CD4-positive, alpha-beta T cell treated with Interferon gamma for 1 hour (primary cell): Measurements from ENCODE around the gene ELF2.
"Not testable (repeated sequence)": the region's sequence is repeated elsewhere in the genome, so short reads cannot be mapped to it uniquely, and the experiment has no call there.

Experiments
- DNase-seq: peaks from one replicate; pipeline ENCODE4 v3.0.0-alpha.2; 2020

The ELF2 gene

GRCh38 chr4:139137763-139138162, 39.3 kb downstream of the ELF2 start:
- no peak for DNase-seq

GRCh38 chr4:139134403-139134802, 42.6 kb downstream of the ELF2 start:
- DNase-seq = no peak

GRCh38 chr4:139131209-139131870, 45.7 kb downstream of the ELF2 start:
- DNase-seq = no peak

- DNase-seq = no peak
Measured at GRCh38 chr4:139129206-139129605, 47.8 kb downstream of the ELF2 start.

GRCh38 chr4:139126898-139127297, 50.1 kb downstream of the ELF2 start:
- DNase-seq = no peak

DNA sequence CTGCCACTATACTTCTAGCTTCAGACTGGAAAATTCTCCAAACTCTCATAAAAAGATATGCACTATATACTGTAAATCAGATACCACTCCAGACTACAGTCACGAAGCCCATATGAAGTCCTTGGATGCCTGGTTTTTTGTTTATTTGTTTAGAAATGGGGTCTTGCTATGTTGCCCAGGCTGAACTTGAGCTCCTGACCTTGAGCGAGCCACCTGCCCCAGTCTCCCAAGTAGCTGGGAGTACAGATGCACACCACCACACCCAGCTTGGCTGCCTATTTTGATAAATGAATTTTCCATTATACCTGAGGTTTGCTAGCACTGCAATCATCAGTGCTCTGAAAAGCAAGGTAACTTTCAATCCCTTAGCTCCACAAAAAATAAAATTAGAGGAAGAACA, 53.1 kb downstream of the ELF2 start:
- no peak for DNase-seq

DNA sequence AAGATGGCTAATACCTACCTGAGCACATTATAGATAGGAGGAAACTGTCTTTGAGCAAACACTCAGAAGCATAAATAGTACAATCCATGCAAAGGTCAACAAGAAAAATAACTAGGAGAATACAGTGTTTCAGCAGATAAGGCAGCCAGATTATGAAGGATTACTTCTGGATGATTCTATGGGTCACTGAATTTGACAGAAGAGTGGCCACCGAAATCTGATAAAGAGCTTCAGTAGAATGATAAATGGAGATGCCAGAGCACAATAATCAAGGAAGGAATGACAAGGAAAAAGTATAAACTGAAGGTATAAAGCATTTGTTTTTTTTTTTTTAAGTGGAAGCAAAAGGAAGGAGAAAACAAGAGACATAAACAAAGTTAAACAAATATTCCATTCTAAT, 58.7 kb downstream of the ELF2 start:
- DNase-seq = no peak

- no peak for DNase-seq
Measured at GRCh38 chr4:139115226-139115625, 61.8 kb downstream of the ELF2 start.

- DNase-seq = not testable (repeated sequence)
Measured at GRCh38 chr4:139114795-139115194, 62.2 kb downstream of the ELF2 start.

- DNase-seq = no peak
Measured at GRCh38 chr4:139112650-139113049, 64.4 kb downstream of the ELF2 start.

- no peak for DNase-seq
Measured at GRCh38 chr4:139108567-139109128, 68.4 kb downstream of the ELF2 start.

DNA sequence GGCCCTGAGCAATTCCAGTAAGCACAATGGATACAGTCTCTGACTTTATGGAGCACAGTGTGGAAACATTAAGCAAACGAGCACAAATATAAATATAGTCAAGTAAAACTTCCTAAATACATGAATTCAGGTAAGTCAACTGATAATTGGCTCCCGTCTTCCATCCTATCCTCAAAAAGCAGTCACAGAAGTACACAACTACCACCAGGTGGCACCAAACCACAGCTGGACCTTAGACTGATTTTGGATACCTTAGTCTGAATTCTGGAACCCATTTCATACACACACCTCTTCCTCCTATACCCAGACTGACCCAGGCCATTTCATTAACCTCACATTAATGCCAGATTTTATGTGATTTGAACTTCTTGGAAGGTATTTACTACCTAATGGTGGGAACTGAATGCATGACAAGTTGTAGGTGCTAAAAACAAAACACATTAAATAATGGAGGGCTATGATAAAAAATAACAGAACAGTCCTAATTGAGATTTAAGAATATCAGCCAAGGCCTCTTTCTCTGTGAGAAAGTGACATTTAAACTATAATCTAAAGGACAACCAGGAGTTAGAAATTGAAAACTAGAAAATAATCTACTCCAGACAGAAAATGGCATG, 77.5 kb downstream of the ELF2 start:
- peak; percentile 73 for DNase-seq

- no peak for DNase-seq
Measured at GRCh38 chr4:139092271-139092670, 84.7 kb downstream of the ELF2 start.

- no peak for DNase-seq
Measured at GRCh38 chr4:139085141-139085540, 91.9 kb downstream of the ELF2 start.

DNA sequence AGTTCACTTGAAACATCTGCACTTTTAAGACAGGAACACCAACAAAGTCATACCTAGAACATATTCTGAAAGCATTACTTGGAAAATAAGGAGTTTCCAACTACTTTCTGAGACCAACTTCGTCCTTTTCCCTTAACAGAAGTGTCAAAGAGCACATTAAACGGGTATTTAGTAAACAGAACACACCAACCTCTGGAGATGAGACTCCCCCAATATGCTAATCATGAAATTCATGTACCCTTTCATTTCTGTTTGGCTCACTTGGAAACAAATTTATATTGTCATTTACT, 92.3 kb downstream of the ELF2 start:
- DNase-seq = no peak

- peak; percentile 84 for DNase-seq
Measured at GRCh38 chr4:139083956-139084803, 92.8 kb downstream of the ELF2 start.

GRCh38 chr4:139083607-139083955, 93.4 kb downstream of the ELF2 start:
- peak; percentile 68 for DNase-seq

GRCh38 chr4:139082750-139083606, 94.0 kb downstream of the ELF2 start:
- DNase-seq = peak; percentile 93

DNA sequence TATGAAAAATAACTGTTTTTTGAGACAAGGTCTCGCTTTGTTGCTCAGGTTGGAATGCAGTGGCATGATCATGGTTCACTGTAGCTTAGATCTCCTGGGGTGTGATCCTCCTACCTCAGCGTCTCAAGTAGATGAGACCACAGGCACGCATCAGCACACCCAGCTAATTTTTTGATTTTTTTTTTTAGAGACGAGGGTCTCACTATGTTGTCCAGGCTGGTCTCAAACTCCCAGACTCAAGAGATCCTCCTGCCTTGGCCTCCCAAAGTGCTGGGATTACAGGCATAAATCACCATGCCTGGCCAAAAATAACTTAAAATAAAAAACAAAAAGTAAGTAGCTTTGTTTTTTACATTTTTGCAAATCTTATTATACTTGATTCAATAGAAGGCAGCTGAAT, 98.1 kb downstream of the ELF2 start:
- DNase-seq = no peak

DNA sequence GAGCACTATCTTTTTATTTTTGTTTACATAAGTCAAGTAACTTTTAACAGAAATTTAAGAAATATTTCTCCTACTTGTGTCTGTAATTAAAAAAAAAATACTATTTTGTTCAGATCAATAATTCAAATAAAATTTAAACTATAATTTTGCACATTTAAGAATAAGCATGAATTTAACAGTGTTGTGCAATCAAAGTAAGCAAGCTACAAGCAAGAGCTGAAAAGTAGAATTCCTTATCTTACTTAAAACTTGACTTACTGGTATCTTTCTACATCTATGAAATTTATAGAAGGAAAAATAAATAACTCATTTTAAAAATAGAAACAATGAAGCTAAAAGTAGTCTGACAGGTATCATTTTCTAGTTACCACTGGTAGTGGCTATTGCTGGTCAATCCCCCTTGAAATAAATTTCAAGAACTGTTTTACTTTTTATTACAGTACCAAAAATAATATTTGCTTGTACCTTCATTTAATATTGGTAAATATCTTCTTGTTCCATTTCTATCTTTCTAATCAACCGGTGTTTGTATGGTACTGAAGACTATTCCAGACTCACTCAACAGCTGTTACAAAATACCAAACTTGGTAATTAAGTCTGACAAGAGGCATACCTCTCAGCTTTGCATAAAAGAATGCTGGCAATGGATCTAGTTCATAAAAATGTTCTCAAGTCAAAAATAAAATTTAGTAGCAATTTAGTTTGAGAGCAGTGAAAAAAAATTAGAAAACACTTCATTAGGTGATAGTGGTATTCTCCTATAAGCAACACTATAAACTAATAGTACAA, 99.3 kb downstream of the ELF2 start:
- no peak for DNase-seq

GRCh38 chr4:139076016-139076744, 100.8 kb downstream of the ELF2 start:
- no peak for DNase-seq
